GM12873 (cell line): Measurements from ENCODE around the gene ANKRD6.

Experiments
- TF ChIP-seq, protein P1 (sequence below): IDR thresholded peaks from 2 replicates; pipeline ENCODE4 v1.5.1; 2012; ENCODE audit warnings: low read depth, mild to moderate bottlenecking, moderate library complexity, low read length, control low read depth; ENCODE audit not compliant: insufficient read depth; ENCODE audit errors: missing control alignments

Gene ANKRD6

DNA sequence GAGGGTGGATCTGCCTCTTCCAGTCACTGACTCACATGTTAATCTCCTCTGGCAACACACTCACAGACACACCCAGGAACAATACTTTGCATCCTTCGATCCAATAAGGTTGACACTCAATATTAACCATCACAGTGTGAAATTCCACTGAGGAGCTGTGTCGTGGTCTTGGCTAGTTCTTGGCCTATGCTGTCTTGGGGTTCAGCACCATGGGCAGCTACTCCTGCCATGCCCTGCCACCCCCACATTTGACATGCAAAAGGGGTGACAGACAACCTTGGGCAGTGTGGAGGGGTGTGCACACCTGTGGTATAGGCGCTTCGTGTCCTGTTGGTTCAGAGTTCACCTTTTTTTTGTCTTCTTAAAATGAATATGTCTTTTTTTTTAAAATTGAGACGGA is 25.8 kb downstream of the ANKRD6 start:
- TF ChIP-seq, protein P1, sequence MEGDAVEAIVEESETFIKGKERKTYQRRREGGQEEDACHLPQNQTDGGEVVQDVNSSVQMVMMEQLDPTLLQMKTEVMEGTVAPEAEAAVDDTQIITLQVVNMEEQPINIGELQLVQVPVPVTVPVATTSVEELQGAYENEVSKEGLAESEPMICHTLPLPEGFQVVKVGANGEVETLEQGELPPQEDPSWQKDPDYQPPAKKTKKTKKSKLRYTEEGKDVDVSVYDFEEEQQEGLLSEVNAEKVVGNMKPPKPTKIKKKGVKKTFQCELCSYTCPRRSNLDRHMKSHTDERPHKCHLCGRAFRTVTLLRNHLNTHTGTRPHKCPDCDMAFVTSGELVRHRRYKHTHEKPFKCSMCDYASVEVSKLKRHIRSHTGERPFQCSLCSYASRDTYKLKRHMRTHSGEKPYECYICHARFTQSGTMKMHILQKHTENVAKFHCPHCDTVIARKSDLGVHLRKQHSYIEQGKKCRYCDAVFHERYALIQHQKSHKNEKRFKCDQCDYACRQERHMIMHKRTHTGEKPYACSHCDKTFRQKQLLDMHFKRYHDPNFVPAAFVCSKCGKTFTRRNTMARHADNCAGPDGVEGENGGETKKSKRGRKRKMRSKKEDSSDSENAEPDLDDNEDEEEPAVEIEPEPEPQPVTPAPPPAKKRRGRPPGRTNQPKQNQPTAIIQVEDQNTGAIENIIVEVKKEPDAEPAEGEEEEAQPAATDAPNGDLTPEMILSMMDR, result no peak

DNA sequence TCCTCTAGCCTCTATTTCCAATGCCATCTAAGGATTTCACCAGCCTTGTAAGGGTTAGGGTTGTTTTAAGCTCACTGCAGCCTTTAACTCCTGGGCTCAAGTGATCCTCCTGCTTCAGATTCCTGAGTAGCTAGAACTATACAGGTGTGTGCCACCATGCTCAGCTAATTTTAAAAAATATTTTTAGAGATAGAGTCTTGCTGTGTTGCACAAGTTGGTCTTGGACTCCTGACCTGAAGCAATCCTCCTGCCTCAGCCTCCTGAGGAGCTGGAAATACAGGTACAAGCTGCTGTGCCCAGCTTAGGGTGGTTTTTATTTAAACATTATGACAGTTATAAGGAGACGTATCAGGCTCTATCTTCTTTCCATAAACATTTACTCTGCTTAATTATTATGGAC is 26.5 kb downstream of the ANKRD6 start:
- TF ChIP-seq, protein P1, result no peak

DNA sequence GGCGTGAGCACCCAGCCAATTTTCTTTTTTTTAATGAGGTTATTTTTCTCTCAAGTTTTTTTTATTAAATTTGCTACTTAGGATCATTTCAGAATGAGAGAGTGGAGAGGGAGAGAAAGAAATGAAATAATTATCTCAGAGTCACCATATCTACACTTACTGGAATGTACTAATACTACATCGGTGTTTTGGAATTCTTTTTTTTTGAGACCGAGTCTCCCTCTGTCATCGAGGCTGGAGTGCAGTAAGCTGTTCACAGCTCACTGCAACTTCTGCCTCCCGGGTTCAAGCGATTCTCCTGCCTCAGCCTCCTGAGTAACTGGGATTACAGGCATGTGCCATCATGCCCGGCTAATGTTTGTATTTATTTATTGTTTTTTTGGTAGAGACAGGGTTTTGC is 27.8 kb downstream of the ANKRD6 start:
- TF ChIP-seq, protein P1, result no peak

DNA sequence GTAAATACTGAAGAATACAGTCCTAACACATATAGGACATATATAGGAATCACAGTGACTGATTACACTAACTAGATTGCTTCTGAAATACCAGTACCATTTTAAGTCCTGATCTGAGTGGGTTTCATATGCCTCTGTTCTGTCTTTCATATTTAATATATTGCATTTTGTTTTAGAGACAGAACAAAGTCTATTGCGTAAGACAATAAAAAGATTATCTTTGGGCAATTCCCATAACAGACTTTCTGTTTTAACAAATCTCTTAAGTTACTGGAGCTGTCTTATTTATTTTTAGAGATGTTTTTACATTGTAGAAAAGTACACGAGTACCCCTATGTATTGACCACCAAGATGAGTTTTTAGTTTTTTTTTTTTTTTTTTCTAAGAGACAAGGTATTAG is 29.6 kb downstream of the ANKRD6 start:
- TF ChIP-seq, protein P1, result no peak

DNA sequence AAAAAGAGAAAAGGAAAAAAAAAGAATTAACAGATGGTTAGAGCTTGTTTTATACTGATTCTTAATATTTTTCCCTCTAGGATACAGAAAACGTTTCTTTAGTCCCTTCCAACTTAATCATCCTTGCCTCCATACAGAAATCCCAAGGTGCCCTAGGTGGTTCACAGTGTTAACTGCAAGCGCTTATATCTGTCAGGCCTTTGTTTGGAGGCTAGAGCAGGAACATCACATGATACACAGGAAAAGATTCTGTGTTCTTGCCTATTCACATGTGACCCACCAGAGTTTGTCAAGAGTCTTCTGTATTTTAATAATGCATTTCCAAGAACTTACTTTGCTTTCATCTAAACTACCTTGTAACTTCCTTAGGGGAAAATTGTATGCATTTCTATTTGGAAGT is 31.3 kb downstream of the ANKRD6 start:
- TF ChIP-seq, protein P1, result no peak

DNA sequence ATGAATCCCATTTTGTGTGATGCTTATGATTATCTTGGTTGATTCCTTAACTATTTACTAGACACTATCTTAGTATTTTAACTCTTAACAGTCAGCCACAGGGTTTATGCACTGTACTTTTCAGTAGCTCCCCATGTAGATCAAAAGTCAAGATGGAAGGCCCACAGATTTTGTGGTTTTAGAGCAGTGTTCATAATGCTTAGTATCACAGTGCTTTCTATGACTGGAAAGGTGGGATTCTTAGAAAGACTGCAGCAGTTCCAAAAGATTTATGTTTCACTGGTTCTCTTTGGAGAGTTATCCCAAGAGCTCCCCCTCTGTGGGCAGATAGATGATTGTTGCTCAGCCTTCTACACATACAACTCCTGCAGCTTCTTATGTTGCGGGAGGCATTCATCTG is 34.5 kb downstream of the ANKRD6 start:
- TF ChIP-seq, protein P1, result no peak

DNA sequence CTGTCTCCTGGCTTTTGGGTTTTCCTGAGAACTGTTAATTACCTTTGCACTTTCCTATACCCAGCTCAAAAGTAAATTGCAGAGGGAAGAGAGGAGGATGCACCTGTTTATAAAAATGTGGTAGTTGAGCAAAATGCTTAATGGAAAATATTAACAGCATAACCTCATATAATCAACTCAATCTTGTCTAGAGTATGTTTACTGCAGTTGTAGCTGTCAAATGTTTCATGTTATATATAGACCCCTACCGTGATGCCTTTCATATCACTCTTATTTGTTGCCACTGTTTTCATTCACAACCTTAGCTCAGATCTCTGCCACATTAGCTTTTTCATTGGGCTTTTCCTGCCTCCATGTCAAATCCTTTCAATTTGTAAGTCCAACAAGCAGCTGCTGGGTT is 36.0 kb downstream of the ANKRD6 start:
- TF ChIP-seq, protein P1, result no peak

DNA sequence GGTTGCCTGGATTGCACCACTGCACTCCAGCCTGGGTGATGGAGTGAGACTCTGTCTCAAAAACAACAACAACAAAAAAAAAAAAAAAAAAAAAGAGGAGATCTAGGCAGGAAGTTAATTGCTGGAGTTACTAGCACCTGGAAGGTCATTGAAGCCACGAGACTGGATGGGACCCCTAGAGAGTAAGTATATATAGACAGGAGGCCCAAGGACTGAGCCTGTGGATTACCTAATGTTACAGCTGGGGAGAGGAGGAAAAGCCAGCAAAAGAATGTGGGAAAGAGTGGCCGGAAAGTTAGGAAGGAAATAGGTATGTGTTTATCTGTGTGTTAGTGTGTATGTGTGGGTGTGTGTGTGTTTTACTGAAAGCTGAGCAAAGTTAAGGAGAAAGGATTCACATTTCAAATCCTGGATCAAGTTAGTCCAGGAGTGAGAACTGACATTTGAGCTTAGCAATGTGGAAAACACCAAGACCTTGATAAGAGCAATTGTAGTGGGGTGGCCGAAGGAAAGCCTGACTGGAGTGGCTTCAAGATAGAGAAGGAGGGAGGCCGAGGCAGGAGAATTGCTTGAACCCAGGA is 38.4 kb downstream of the ANKRD6 start:
- TF ChIP-seq, protein P1, result no peak
